HG02623 (cell line): ENCODE results near the gene ETV4.

Experiments used
- ATAC-seq: cut with Tn5 transposase; IDR thresholded peaks from one replicate; pipeline ENCODE4 v1.9.1; 2021; ENCODE audit warnings: moderate library complexity; ENCODE audit not compliant: unreplicated experiment

The ETV4 gene

GRCh38 chr17:43546319-43547188 lies at the start of gene ETV4:
Gene ETV4, minus strand, starts transcription at chr17:43546340. Its CDS starts 723 bp downstream, at chr17:43545617.
- peak; percentile 83 for ATAC-seq

GRCh38 chr17:43595466-43595865 lies 49.3 kb upstream of the ETV4 start:
- no peak for ATAC-seq

GRCh38 chr17:43591779-43592562 lies 45.8 kb upstream of the ETV4 start:
- no peak for ATAC-seq

GRCh38 chr17:43591001-43591400 lies 44.9 kb upstream of the ETV4 start:
- no peak for ATAC-seq

GRCh38 chr17:43588664-43589435 lies 42.7 kb upstream of the ETV4 start:
- no peak for ATAC-seq

- no peak for ATAC-seq
Measured at GRCh38 chr17:43588121-43588520, 42.0 kb upstream of the ETV4 start.

GRCh38 chr17:43587647-43588046 lies 41.5 kb upstream of the ETV4 start:
- ATAC-seq = no peak

GRCh38 chr17:43584666-43585102 lies 38.5 kb upstream of the ETV4 start:
- ATAC-seq = no peak

GRCh38 chr17:43583332-43583731 lies 37.2 kb upstream of the ETV4 start:
- no peak for ATAC-seq

- ATAC-seq = no peak
Measured at GRCh38 chr17:43581613-43582012, 35.5 kb upstream of the ETV4 start.

- no peak for ATAC-seq
Measured at GRCh38 chr17:43581130-43581529, 35.0 kb upstream of the ETV4 start.

GRCh38 chr17:43579566-43580140 lies 33.5 kb upstream of the ETV4 start:
- ATAC-seq = no peak

GRCh38 chr17:43578699-43579565 lies 32.8 kb upstream of the ETV4 start:
- ATAC-seq = no peak

- ATAC-seq = no peak
Measured at GRCh38 chr17:43578404-43578698, 32.2 kb upstream of the ETV4 start.

GRCh38 chr17:43577664-43578403 lies 31.7 kb upstream of the ETV4 start:
- no peak for ATAC-seq

- ATAC-seq = no peak
Measured at GRCh38 chr17:43576563-43577229, 30.6 kb upstream of the ETV4 start.

GRCh38 chr17:43574896-43575525 lies 28.9 kb upstream of the ETV4 start:
- ATAC-seq = no peak

GRCh38 chr17:43574348-43574747 lies 28.2 kb upstream of the ETV4 start:
- ATAC-seq = no peak
